Stromal cell of bone marrow (primary cell): Measurements from ENCODE around the gene OR7C2.
"Not testable (repeated sequence)": the region's sequence is repeated elsewhere in the genome, so short reads cannot be mapped to it uniquely, and the experiment has no call there.

Experiments used
- DNase-seq: peaks from one replicate; pipeline ENCODE4 v3.0.0-alpha.2; 2012; ENCODE audit warnings: low read depth

OR7C2 gene

GRCh38 chr19:14941189-14941588, at the start of gene OR7C2:
OR7C2 (plus strand) TSS chr19:14941489; CDS start chr19:14941489, 0 bp downstream.
- no peak for DNase-seq

GRCh38 chr19:14901675-14902260, 39.5 kb upstream of the OR7C2 start:
- DNase-seq = no peak

- DNase-seq = no peak
Measured at GRCh38 chr19:14906711-14907110, 34.6 kb upstream of the OR7C2 start.

GRCh38 chr19:14915116-14915515, 26.2 kb upstream of the OR7C2 start:
- no peak for DNase-seq

- DNase-seq = no peak
Measured at GRCh38 chr19:14916848-14917247, 24.4 kb upstream of the OR7C2 start.

- DNase-seq = no peak
Measured at GRCh38 chr19:14933506-14933905, 7.8 kb upstream of the OR7C2 start.

GRCh38 chr19:14940266-14940665, 1.0 kb upstream of the OR7C2 start:
- no peak for DNase-seq

- DNase-seq = no peak
Measured at GRCh38 chr19:14943601-14944000, 2.3 kb downstream of the OR7C2 start.

GRCh38 chr19:14944456-14944855, 3.2 kb downstream of the OR7C2 start:
- DNase-seq = no peak

GRCh38 chr19:14949413-14949812, 8.1 kb downstream of the OR7C2 start:
- DNase-seq = not testable (repeated sequence)

- DNase-seq = no peak
Measured at GRCh38 chr19:14949876-14950275, 8.6 kb downstream of the OR7C2 start.

- no peak for DNase-seq
Measured at GRCh38 chr19:14950421-14950820, 9.1 kb downstream of the OR7C2 start.

- DNase-seq = no peak
Measured at GRCh38 chr19:14952767-14953166, 11.5 kb downstream of the OR7C2 start.

GRCh38 chr19:14954071-14954655, 12.9 kb downstream of the OR7C2 start:
- DNase-seq = no peak

- DNase-seq = no peak
Measured at GRCh38 chr19:14957464-14957863, 16.2 kb downstream of the OR7C2 start.

- DNase-seq = no peak
Measured at GRCh38 chr19:14959263-14959662, 18.0 kb downstream of the OR7C2 start.

GRCh38 chr19:14961956-14962685, 20.8 kb downstream of the OR7C2 start:
- no peak for DNase-seq

- no peak for DNase-seq
Measured at GRCh38 chr19:14968247-14968646, 27.0 kb downstream of the OR7C2 start.

GRCh38 chr19:14971474-14971873, 30.2 kb downstream of the OR7C2 start:
- no peak for DNase-seq

GRCh38 chr19:14972676-14973075, 31.4 kb downstream of the OR7C2 start:
- DNase-seq = no peak

GRCh38 chr19:14974488-14974887, 33.2 kb downstream of the OR7C2 start:
- DNase-seq = no peak

GRCh38 chr19:14977128-14977527, 35.8 kb downstream of the OR7C2 start:
- no peak for DNase-seq

- DNase-seq = no peak
Measured at GRCh38 chr19:14978161-14978776, 37.0 kb downstream of the OR7C2 start.
